T-helper 17 cell (primary cell): ENCODE data around the gene SPRING1. TPM values are rescaled to one million over a fixed set of nuclear protein-coding genes. Genes with fewer than 3 reads are reported as not detected.
"Not testable (repeated sequence)": the region's sequence is repeated elsewhere in the genome, so short reads cannot be mapped to it uniquely, and the experiment has no call there.

ENCODE experiments used
- ATAC-seq: fragments of 150-1000 bp; cut with Tn5 transposase; 2 replicates; pipeline ENCODE4 v1.10.0; 2021; ENCODE audit warnings: mild to moderate bottlenecking, moderate library complexity
- DNase-seq, 3 donors: peaks; one replicate each; pipeline versions ENCODE4 v3.0.0 to v3.0.0-alpha.2; 2020 to 2021
- H3K9me3 ChIP-seq: one replicate; pipeline ENCODE4 v1.7.0; 2013; ENCODE audit warnings: low read length, mild to moderate bottlenecking; ENCODE audit not compliant: control insufficient read depth, poor library complexity, severe bottlenecking
- H3K27ac Mint-ChIP-seq: one replicate; pipeline ENCODE4 v1.8.0; 2022; ENCODE audit warnings: mild to moderate bottlenecking, moderate library complexity, mixed read lengths
- H3K27me3 Mint-ChIP-seq: one replicate; pipeline ENCODE4 v1.8.0; 2022; ENCODE audit warnings: mixed read lengths
- H3K36me3 Mint-ChIP-seq: one replicate; pipeline ENCODE4 v1.8.0; 2022; ENCODE audit warnings: low read depth, mixed read lengths
- H3K4me1 Mint-ChIP-seq: one replicate; pipeline ENCODE4 v1.8.0; 2022; ENCODE audit warnings: mild to moderate bottlenecking, mixed read lengths
- H3K4me3 Mint-ChIP-seq: one replicate; pipeline ENCODE4 v1.8.0; 2022; ENCODE audit warnings: mild to moderate bottlenecking, moderate library complexity, mixed read lengths
- total RNA-seq, 4 donors: library from RNA in 2 of 4; stranded (reverse) in 2 of 4; gene quantifications; one replicate each; pipeline ENCODE4 v1.2.3 and lab custom pipeline; 2022 to 2026

Gene SPRING1
- total RNA-seq, 2 donors from 2014 or later = 17.2 to 18.5 TPM

- no peak for ATAC-seq
- Mint-ChIP-seq H3K27me3 (no peaks in the 10 kb centered on the region), H3K27ac (no peak overlapping the region), H3K4me1 (no peaks in the 10 kb centered on the region), H3K36me3 (peaks cover 5% of the 10 kb centered on the region), H3K4me3 (no peak overlapping the region)
- no peaks in the 10 kb centered on the region for H3K9me3 ChIP-seq
- DNase-seq = no peak
Measured at GRCh38 chr12:116760622-116761020, 22.8 kb upstream of the SPRING1 start.

- peaks cover 5% of the 10 kb centered on the region for H3K36me3 Mint-ChIP-seq
- H3K27me3 Mint-ChIP-seq = no peaks in the 10 kb centered on the region
- H3K27ac Mint-ChIP-seq = no peak overlapping the region
- H3K4me1 Mint-ChIP-seq = no peaks in the 10 kb centered on the region
- DNase-seq = no peak
- H3K9me3 ChIP-seq = no peaks in the 10 kb centered on the region
- peak overlapping the region; percentile 22 for H3K4me3 Mint-ChIP-seq
- ATAC-seq = peak; percentile 35
Measured at GRCh38 chr12:116759783-116760621, 22.1 kb upstream of the SPRING1 start.

GRCh38 chr12:116754783-116755182 is 16.9 kb upstream of the SPRING1 start:
- not testable (repeated sequence) for H3K27me3 Mint-ChIP-seq, DNase-seq, H3K4me3 Mint-ChIP-seq, H3K27ac Mint-ChIP-seq, H3K4me1 Mint-ChIP-seq, H3K36me3 Mint-ChIP-seq, ATAC-seq, H3K9me3 ChIP-seq

GRCh38 chr12:116754097-116754496 is 16.2 kb upstream of the SPRING1 start:
- not testable (repeated sequence) for ATAC-seq, H3K4me3 Mint-ChIP-seq, H3K36me3 Mint-ChIP-seq, H3K4me1 Mint-ChIP-seq, H3K9me3 ChIP-seq, DNase-seq, H3K27me3 Mint-ChIP-seq, H3K27ac Mint-ChIP-seq

GRCh38 chr12:116750298-116750697 is 12.4 kb upstream of the SPRING1 start:
- Mint-ChIP-seq H3K27ac (no peak overlapping the region), H3K36me3 (peaks cover 2% of the 10 kb centered on the region), H3K4me1 (no peaks in the 10 kb centered on the region), H3K4me3 (no peak overlapping the region), H3K27me3 (no peaks in the 10 kb centered on the region)
- ATAC-seq (no peak), DNase-seq (no peak)
- H3K9me3 ChIP-seq = no peaks in the 10 kb centered on the region

GRCh38 chr12:116749884-116750283 is 12.0 kb upstream of the SPRING1 start:
- Mint-ChIP-seq H3K4me1 (no peaks in the 10 kb centered on the region), H3K4me3 (no peak overlapping the region), H3K36me3 (peaks cover 2% of the 10 kb centered on the region), H3K27ac (no peak overlapping the region), H3K27me3 (no peaks in the 10 kb centered on the region)
- DNase-seq (no peak), ATAC-seq (no peak)
- no peaks in the 10 kb centered on the region for H3K9me3 ChIP-seq

GRCh38 chr12:116745554-116745953 is 7.7 kb upstream of the SPRING1 start:
- Mint-ChIP-seq H3K4me3 (no peak overlapping the region), H3K27me3 (no peaks in the 10 kb centered on the region), H3K36me3 (no peaks in the 10 kb centered on the region), H3K27ac (no peak overlapping the region), H3K4me1 (no peaks in the 10 kb centered on the region)
- ATAC-seq = no peak
- H3K9me3 ChIP-seq = no peaks in the 10 kb centered on the region
- no peak for DNase-seq

GRCh38 chr12:116744766-116745165 is 6.9 kb upstream of the SPRING1 start:
- H3K4me1 Mint-ChIP-seq = no peaks in the 10 kb centered on the region
- no peak overlapping the region for H3K27ac Mint-ChIP-seq
- DNase-seq (no peak), ATAC-seq (no peak)
- H3K27me3 Mint-ChIP-seq = no peaks in the 10 kb centered on the region
- no peaks in the 10 kb centered on the region for H3K9me3 ChIP-seq
- H3K4me3 Mint-ChIP-seq = no peak overlapping the region
- H3K36me3 Mint-ChIP-seq = no peaks in the 10 kb centered on the region

GRCh38 chr12:116742787-116743186 is 4.9 kb upstream of the SPRING1 start:
- ATAC-seq, H3K4me1 Mint-ChIP-seq: not testable (repeated sequence)

GRCh38 chr12:116739381-116739887 is 1.6 kb upstream of the SPRING1 start:
- Mint-ChIP-seq H3K4me1 (peaks cover 23% of the 10 kb centered on the region), H3K27me3 (no peaks in the 10 kb centered on the region), H3K4me3 (no peak overlapping the region), H3K27ac (no peak overlapping the region), H3K36me3 (peaks cover 8% of the 10 kb centered on the region)
- no peak for DNase-seq
- no peaks in the 10 kb centered on the region for H3K9me3 ChIP-seq
- ATAC-seq = no peak

More at GRCh38 chr12:116742787-116743186, 4.9 kb upstream of the SPRING1 start:
- not testable (repeated sequence) for H3K9me3 ChIP-seq, H3K27ac Mint-ChIP-seq, H3K36me3 Mint-ChIP-seq, H3K27me3 Mint-ChIP-seq, H3K4me3 Mint-ChIP-seq, DNase-seq

- peaks cover 10% of the 10 kb centered on the region for H3K36me3 Mint-ChIP-seq
- peaks cover 29% of the 10 kb centered on the region for H3K4me1 Mint-ChIP-seq
- no peaks in the 10 kb centered on the region for H3K27me3 Mint-ChIP-seq
- H3K9me3 ChIP-seq = no peaks in the 10 kb centered on the region
- DNase-seq (no peak), ATAC-seq (no peak)
- H3K27ac Mint-ChIP-seq = peak overlapping the region; percentile 93
- peak overlapping the region; percentile 96 for H3K4me3 Mint-ChIP-seq
Measured at GRCh38 chr12:116736962-116737773, 701 bp downstream of the SPRING1 start.

GRCh38 chr12:116735951-116736599 is 1.8 kb downstream of the SPRING1 start:
- Mint-ChIP-seq H3K36me3 (peaks cover 10% of the 10 kb centered on the region), H3K27ac (peak overlapping the region; percentile 93), H3K4me3 (peak overlapping the region; percentile 96), H3K27me3 (no peaks in the 10 kb centered on the region), H3K4me1 (peaks cover 32% of the 10 kb centered on the region)
- ATAC-seq (no peak), DNase-seq (no peak)
- H3K9me3 ChIP-seq = no peaks in the 10 kb centered on the region

GRCh38 chr12:116735084-116735483 is 2.8 kb downstream of the SPRING1 start:
- peak overlapping the region; percentile 93 for H3K27ac Mint-ChIP-seq
- H3K4me1 Mint-ChIP-seq = peaks cover 32% of the 10 kb centered on the region
- no peak overlapping the region for H3K4me3 Mint-ChIP-seq
- H3K9me3 ChIP-seq = no peaks in the 10 kb centered on the region
- ATAC-seq (no peak), DNase-seq (no peak)
- H3K36me3 Mint-ChIP-seq = peaks cover 10% of the 10 kb centered on the region
- H3K27me3 Mint-ChIP-seq = no peaks in the 10 kb centered on the region
